HTR-8/SVneo (cell line): ENCODE results near the gene CNGB1.
"Not testable (repeated sequence)": the region's sequence is repeated elsewhere in the genome, so short reads cannot be mapped to it uniquely, and the experiment has no call there.

Source experiments
- DNase-seq: peaks from one replicate; pipeline ENCODE4 v3.0.0; 2011; ENCODE audit warnings: low spot score, mixed read lengths; ENCODE audit not compliant: insufficient read length
- FAIRE-seq: peaks from 2 replicates; lab custom pipeline; 2011; peaks lifted over from hg19 to GRCh38; lab: Jason Lieb, UNC

CNGB1 gene

DNA sequence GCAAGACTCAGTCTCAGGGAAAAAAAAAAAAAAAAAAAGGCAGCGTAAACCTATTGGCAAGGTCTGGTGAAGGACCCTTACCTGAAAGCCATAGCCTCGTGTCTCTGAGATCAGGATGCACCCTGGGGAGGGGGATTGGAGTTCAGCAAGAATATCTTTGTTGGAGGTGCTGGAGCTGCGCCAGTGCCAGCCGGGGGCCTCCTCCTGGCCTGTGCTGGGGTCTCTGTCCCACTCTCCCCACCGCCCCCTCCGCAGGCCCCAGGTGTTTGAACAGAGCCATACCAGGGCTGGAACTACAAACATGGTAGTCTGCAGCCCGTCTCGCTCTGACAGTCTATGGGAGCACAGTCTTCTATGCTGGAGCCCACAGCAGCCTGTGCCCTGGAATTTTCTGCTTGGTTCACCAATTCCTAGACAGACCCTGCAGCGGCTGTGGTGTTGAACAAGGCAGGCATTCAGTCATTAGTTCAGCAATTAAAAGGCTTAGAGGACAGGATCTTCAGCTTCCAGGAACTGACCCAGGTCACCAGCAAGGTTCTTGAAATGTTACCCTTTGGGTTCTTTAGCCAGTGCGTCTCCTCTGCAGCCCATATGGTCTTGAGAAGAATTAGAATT, 126.4 kb downstream of the CNGB1 start:
- no peak for DNase-seq
- no peak for FAIRE-seq

DNA sequence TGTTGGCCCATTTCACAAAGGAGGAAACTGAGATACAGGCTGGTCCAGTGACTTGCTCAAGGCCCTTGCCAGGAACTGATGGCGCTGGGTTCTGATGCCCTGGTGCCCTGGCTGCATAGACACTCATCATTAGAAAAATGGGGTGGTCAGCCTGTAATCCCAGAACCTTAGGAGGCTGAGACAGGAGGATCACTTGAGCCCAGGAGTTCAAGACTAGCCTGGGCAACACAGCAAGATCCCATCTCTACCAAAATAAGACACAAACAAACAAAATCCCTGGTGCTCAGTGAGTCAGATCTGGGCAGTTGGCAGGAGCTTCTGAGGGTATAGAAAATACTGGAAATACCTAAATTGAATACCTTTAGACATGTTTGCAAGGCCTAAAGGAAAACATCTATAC, 127.5 kb downstream of the CNGB1 start:
- no peak for FAIRE-seq
- DNase-seq: no peak

DNA sequence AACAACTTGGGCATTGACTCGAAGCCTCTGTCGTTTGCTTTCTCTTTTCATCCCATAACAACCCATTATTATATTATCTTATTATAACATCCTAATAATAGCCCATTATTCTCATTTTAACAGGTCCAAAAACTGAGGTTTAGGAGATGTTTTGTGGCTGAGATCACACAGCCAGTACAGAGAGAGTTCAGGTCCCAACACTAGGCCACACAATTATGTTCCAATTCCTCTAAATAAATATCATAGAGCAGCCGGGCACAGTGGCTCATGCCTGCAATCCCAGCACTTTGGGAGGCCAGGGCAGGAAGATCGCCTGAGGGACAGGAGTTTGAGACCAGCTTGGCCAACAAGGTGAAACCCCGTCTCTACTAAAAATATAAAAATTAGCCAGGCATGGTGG, 128.3 kb downstream of the CNGB1 start:
- no peak for FAIRE-seq
- no peak for DNase-seq

DNA sequence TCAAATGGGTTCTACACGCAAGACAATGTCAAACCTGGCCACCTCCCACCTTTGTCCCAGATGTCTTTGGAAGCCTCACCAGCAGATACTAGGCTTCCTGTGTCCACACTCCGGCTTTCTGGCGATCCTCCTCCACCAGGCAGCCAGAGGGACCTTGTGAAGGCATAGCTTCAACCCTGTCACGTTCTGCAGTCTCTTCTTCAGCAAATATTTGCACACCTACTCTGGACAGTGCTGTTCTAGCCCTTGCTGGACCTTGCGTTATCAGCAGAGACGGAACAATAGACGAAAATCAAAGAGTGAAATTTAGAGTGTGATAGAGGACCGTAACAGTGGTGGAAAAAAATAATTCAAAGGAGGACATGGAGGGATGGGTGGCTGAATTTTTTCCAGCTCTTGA, 130.1 kb downstream of the CNGB1 start:
- DNase-seq (no peak), FAIRE-seq (peak; percentile 73)

DNA sequence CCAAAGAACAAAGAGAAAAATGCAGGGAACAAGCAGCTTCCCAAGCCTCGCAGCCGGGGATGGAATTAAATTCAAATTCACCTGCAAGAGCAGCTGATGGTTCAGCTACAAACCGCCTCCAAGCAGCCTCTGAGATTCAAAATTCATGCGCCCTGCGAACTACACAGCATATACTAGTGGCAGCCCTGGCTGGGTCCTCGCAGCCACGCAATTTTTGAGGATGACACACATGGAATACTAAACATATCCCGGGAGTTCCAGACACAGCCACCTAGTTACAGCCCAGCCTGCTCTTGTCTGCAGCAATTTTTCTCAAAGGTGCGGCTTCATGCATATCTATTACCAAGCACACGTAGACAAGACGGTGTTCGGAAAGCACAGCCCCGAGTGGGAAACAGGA, 132.8 kb downstream of the CNGB1 start:
- peak; percentile 31 for FAIRE-seq
- DNase-seq: no peak

DNA sequence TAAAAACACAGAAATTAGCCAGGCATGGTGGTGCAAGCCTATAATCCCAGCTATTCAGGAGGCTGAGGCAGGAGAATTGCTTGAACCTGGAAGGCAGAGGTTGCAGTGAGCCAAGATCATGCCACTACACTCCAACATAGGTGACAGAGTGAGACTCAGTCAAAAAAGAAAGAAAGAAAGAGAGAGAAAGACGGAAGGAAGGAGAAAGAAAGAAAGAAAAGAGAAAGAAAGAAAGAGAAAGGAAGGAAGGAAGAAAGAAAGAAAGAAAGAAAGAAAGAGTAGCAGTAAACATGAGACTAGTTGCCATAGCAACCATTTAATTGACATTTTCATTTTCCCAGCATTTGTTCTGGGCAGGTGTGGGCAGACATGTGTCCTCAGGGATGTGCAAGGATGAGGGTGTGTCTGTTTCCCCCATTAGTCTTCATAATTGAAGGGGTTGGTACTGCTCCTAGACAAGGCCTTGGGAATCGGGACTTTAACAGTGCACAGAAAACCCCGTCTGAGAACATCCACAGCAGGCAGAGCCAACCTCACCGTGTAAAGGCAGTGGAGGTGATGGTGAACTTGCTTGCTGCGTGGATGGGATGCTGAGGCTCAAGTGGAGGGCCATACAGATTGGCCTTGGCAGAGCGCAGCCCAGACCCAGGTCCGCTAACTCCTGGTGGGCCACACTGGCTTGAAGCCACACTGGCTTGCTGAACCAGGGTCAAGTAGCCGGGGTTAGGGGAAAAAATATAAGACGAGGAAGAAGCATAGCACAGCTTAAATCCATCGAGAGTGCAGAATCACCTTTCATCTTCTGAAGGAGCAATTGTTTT, 133.4 kb downstream of the CNGB1 start:
- DNase-seq (no peak), FAIRE-seq (peak; percentile 88)

DNA sequence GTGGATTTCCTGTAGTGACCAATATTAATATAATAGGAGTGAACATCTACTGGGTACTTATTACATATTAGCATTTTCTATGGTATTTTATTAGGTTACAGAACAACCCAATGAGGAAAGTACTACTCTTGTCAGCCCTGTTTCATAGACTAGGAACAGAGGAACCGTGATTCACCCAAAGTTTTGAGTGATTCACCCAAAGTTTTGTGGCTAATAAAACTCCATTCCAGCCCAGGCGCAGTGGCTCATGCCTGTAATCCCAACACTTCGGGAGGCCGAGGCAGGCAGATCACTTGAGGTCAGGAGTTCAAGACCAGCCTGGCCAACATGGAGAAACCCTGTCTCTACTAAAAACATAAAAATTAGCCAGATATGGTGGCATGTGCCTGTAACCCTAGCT, 135.5 kb downstream of the CNGB1 start:
- DNase-seq: not testable (repeated sequence)
- FAIRE-seq: peak; percentile 9

DNA sequence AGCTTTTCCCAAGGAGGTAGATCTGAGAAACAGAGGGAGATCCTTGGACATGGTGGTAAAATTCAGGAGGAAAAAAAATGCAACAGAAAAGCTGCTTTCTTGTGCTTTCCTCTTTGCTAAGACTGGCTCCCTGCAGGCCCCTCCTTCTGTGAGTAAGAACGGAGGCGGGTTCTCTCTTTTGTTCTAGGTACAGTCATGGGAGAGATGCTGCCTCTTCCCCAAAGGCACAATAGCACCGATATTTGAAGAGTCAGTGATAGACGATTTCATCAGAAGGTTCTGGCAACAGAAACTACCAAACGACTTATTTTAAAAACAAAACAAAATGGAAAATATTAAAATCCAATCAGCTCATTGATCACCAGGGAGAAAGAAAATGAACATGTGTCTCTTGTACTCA, 136.0 kb downstream of the CNGB1 start:
- FAIRE-seq: no peak
- no peak for DNase-seq
